GM18505 (cell line): Measurements from ENCODE around the gene SIX1.

Source experiments
- ATAC-seq: cut with Tn5 transposase; IDR thresholded peaks from one replicate; pipeline ENCODE4 v1.9.1; 2021; ENCODE audit not compliant: unreplicated experiment
- POLR2A ChIP-seq: IDR thresholded peaks from 4 replicates; pipeline ENCODE4 v1.6.1; 2011; ENCODE audit warnings: borderline replicate concordance; ENCODE audit not compliant: insufficient read depth, insufficient read length; ENCODE audit errors: extremely low read depth

SIX1 gene

DNA sequence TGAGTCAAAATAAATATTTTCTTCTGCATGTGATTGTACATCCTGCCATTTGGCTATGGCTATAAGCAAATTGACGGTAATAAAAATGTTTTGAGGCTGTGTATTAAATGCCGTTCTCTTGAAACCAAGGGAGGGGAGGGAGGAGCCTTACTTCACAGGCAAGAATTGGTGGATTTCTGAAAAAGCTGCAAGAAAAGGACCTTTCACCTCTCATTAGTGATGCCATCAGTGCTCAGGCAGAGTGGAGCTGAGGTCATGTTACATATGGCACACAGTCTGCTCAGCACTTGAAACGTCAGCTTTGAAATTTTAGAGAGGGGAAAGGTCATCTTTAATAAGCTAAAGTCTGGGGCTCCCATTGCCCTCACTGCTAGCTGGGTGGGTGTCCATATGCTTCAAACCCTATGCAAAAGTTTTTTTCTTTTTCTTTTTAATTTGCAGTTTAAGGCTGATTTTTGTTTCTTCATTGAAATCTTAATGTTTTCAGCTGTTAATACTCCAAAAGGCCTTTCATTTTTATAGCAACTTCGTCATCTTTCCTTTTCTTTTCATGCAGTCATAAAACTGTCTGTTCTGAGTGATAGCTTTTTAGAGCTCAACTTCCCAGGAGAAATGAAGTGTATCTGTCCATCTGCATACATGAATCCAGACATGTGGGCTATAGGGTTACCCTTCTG is 9.8 kb upstream of the SIX1 start:
- no peak for TF ChIP-seq POLR2A
- ATAC-seq = no peak

- no peak for ATAC-seq
- TF ChIP-seq POLR2A = no peak
These were observed 9.0 kb upstream of the SIX1 start for GRCh38 chr14:60658211-60658690.

DNA sequence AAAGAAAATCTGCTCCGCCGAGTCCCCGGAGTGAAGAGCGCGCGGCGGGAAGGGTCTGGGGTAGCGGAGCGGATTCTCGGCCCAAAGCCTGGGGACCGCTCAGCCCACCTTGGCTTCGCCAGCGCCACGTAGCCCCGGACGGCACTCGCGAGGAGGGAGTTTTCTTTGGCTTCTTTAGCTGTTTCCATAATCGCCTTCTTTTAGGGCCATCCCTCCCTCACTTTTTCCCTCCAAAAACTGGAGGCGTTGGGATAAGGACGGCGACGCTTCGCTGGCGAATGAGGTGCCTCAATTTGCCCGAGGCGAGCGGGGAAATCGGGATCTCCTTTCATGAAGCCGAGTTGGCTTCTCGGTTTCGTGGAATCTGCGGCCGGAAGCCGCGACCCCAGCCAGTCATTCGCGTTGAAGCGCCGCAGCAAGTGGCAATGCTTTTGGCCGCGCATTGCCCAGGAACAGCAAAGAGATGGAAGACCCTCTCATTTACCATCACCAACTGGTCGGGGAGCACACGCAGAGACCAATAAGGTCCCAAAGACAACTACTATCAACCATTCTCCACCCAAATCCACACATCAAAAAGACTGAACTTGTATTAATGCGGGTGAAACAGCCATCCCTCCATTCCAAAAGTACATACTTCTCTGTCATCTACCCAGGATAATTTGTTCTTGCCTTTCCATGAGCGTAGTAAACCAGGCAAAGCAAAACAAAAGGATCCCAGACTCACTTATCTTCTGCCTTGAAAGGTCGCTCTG is 8.4 kb upstream of the SIX1 start:
- ATAC-seq = no peak
- TF ChIP-seq POLR2A = no peak

DNA sequence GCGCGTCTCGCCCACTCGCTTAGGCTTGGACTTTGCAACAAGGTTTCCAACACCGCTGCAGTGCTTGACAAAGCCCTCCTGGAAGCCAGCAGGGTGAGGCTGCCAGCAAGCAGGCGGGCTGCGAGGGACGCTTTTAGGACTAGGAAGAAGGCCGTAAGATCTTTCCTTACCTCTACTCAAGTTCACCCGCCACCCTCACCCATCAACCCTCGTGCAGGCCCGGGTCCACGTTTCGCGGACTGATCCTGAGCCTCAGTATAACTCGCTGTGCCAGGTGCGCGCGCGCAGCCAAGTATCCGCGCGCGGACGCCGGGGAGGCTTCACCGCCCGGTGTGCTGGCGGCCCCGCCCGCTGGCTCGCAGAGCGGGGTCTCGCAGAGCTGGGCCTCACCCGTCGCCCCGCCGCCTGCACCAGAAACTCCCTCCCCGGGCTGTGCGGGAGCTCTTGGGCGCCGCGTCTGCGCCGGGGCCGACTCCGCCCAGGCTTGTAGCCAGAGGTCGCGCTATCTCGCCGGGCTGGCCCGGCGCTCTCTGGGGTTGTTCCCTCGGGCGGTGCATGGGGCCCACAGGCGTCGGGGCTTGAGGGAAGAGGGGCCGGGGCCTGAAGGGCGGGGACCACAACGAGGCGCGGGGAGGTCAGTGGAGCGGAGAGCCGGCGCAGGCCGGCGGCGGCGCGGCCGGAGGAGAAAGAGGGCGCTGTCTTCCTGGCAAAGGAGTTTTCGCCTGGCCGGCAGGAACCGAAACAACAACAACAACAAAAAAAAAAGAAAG is 7.6 kb upstream of the SIX1 start:
- ATAC-seq = peak; percentile 89
- no peak for TF ChIP-seq POLR2A

DNA sequence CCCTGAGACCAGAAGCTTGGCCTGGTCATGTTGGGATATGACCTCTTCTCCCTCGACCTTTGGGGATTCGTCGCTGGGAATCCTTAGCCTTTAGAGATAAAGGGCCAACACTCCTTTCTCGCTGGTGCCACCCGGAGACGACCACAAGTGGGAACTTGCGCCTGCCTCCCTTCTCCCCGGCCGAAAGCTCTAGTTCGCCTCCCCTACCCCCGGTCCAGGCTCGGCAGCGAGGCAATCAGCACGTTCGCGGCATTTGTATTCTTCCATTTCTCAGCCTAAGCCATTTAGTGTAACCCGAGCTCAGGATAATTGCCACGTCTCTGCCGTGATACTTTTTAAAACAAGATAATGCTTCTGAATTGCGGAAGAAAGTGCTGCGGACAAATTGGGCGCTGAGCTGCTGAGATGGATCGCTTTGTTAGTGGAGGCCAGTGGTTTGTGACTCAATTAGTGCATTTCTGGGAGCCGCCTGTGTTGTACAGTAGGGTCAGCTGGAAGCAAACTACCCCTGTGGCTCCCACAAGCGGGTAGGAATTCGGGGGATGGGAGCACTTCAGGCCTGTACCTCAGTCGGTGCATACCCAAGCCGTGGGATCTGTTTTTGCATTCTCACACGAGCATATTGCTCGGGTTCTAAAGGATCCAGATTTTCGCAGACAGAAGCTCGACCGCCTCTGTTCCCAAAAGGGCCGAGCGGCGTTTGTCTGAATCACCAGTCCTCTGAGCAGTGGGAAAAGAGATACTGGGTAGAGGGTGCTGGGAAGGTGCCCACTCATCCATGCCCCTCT is 6.8 kb upstream of the SIX1 start:
- no peak for TF ChIP-seq POLR2A
- ATAC-seq = no peak

- TF ChIP-seq POLR2A = no peak
- no peak for ATAC-seq
These were observed 6.0 kb upstream of the SIX1 start for GRCh38 chr14:60655119-60655897.

GRCh38 chr14:60654334-60654821 is 5.1 kb upstream of the SIX1 start:
- no peak for ATAC-seq
- no peak for TF ChIP-seq POLR2A

GRCh38 chr14:60653701-60654161 is 4.5 kb upstream of the SIX1 start:
- no peak for TF ChIP-seq POLR2A
- ATAC-seq = no peak

GRCh38 chr14:60652674-60653651 is 3.7 kb upstream of the SIX1 start:
- no peak for ATAC-seq
- no peak for TF ChIP-seq POLR2A

DNA sequence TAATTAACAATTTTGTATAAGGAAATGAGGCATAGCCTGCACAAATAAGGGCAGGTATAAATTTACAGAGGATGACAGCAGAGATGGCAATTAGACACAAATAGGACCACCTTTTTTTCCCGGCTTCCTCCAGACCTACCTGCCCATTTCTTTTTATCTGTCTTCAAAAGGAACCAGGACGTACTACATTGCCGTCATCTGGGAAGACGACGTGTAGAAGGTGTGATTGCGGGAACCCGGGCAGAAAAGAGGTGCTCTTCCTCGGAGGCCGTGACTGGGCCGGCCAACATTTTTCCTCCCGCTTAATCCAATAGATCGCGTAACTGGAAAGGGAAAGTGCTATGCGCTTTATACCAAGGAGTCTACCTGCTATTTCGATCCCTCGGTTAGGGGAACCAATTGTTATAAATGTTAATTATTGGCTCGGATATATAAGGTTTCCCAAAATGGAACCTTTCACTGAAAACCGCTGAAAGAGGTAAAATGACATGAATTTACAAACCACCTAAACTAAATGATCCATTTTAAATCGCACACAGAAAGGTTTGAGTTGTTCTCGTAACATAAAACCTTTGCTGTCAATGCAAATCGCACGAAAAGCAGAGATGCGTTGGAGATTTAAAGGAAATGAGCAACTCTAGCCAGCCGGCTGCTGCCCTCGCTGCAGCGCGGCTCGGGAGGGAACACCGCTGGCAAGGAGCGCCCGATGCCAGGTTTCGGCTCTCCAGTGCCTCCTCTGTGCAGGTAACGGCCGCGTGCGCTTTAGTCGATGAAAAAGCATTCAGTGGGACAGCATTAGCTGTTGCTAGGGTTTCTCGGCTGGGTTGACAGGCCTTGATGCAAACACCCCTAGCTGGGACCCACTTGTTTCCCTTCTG is 2.8 kb upstream of the SIX1 start:
- no peak for TF ChIP-seq POLR2A
- ATAC-seq = no peak

- no peak for TF ChIP-seq POLR2A
- no peak for ATAC-seq
These were observed 2.0 kb upstream of the SIX1 start for GRCh38 chr14:60651086-60651795.
